ENCODE results near the gene ARID5B.

The ARID5B gene

DNA sequence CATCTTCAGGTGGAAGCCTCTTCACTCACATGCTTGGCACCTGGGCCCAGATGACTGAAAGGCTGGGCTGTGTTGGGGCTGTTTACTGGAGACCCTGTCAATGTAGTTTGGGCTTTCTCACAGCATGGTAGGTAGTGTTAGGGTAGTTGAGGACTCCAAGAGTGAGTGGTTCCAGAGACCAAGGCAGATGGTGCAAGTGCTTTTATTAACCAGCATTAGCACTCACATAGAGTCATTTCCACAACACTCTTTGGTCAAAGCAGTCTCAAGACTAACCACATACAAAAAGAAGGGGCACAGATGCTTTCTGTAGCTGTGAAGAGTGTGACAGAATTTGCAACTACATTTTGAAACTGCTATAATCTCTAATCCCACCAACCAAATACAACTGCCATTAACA lies 232.1 kb downstream of the ARID5B start:
- TF ChIP-seq ZBTB48 (tag by site-specific recombination; IDR thresholded peaks at IDR 0.05) (no peak), IKZF3 (tag by site-specific recombination; IDR thresholded peaks at IDR 0.05) (no peak), ZBTB21 (tag by site-specific recombination; IDR thresholded peaks at IDR 0.05) (no peak), ZNF621 (tag by site-specific recombination; IDR thresholded peaks at IDR 0.05) (no peak)
- TF ChIP-seq, protein P1, sequence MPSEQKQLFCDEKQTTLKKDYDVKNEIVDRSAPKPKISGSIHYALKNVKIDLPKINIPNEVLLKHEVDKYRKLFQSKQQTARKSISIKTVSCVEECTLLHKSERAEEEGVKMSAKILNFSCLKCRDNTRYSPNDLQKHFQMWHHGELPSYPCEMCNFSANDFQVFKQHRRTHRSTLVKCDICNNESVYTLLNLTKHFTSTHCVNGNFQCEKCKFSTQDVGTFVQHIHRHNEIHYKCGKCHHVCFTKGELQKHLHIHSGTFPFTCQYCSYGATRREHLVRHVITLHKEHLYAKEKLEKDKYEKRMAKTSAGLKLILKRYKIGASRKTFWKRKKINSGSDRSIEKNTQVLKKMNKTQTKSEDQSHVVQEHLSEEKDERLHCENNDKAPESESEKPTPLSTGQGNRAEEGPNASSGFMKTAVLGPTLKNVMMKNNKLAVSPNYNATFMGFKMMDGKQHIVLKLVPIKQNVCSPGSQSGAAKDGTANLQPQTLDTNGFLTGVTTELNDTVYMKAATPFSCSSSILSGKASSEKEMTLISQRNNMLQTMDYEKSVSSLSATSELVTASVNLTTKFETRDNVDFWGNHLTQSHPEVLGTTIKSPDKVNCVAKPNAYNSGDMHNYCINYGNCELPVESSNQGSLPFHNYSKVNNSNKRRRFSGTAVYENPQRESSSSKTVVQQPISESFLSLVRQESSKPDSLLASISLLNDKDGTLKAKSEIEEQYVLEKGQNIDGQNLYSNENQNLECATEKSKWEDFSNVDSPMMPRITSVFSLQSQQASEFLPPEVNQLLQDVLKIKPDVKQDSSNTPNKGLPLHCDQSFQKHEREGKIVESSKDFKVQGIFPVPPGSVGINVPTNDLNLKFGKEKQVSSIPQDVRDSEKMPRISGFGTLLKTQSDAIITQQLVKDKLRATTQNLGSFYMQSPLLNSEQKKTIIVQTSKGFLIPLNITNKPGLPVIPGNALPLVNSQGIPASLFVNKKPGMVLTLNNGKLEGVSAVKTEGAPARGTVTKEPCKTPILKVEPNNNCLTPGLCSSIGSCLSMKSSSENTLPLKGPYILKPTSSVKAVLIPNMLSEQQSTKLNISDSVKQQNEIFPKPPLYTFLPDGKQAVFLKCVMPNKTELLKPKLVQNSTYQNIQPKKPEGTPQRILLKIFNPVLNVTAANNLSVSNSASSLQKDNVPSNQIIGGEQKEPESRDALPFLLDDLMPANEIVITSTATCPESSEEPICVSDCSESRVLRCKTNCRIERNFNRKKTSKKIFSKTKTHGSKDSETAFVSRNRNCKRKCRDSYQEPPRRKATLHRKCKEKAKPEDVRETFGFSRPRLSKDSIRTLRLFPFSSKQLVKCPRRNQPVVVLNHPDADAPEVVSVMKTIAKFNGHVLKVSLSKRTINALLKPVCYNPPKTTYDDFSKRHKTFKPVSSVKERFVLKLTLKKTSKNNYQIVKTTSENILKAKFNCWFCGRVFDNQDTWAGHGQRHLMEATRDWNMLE (tag by site-specific recombination; conservative IDR thresholded peaks at IDR 0.05; ENCODE audit: low read depth) = no peak
- TF ChIP-seq, protein P2, sequence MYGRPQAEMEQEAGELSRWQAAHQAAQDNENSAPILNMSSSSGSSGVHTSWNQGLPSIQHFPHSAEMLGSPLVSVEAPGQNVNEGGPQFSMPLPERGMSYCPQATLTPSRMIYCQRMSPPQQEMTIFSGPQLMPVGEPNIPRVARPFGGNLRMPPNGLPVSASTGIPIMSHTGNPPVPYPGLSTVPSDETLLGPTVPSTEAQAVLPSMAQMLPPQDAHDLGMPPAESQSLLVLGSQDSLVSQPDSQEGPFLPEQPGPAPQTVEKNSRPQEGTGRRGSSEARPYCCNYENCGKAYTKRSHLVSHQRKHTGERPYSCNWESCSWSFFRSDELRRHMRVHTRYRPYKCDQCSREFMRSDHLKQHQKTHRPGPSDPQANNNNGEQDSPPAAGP (tag by site-specific recombination; IDR thresholded peaks at IDR 0.05) = no peak
- Histone ChIP-seq H3K9me3 (ENCODE audit: control insufficient read depth, insufficient read depth, low read depth, low read length) (no peaks in the 10 kb centered on the region), H3K4me3 (ENCODE audit: low read depth, low read length) (no peak overlapping the region), H3K27ac (ENCODE audit: extremely low read depth, low read depth, low read length) (no peak overlapping the region), H3K4me1 (ENCODE audit: control insufficient read depth, insufficient read depth, low read length) (no peaks in the 10 kb centered on the region), H3K36me3 (ENCODE audit: control insufficient read depth in 2 of 2, insufficient read depth in 1 of 2, low read length in 2 of 2) (no peaks in the 10 kb centered on the region)
- POLR2A ChIA-PET = no interaction called here
- CTCF ChIA-PET = no interaction called here

DNA sequence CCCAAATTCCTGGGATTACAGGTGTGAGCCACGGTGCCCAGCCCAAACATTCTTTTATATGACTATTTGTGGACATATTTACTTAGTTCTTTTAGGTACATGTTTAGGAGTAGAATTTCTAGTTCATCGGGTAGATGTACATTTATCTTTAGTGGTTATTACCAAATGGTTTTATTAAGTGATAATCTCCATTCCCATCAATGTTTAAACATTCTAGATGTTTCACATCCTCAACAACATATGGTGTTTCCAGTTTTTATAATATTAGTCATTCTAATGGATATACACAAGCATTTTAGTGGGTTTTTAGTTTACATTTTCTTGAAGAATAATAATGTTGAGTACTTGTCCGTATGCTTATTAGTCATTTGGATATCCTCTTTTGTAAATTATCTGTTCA lies 235.4 kb downstream of the ARID5B start:
- Histone ChIP-seq H3K9me3 (ENCODE audit: control insufficient read depth, insufficient read depth, low read depth, low read length) (no peaks in the 10 kb centered on the region), H3K4me1 (ENCODE audit: control insufficient read depth, insufficient read depth, low read length) (no peaks in the 10 kb centered on the region), H3K27ac (ENCODE audit: extremely low read depth, low read depth, low read length) (no peak overlapping the region), H3K4me3 (ENCODE audit: low read depth, low read length) (no peak overlapping the region), H3K36me3 (ENCODE audit: control insufficient read depth in 2 of 2, insufficient read depth in 1 of 2, low read length in 2 of 2) (no peaks in the 10 kb centered on the region)
- TF ChIP-seq, protein P3, sequence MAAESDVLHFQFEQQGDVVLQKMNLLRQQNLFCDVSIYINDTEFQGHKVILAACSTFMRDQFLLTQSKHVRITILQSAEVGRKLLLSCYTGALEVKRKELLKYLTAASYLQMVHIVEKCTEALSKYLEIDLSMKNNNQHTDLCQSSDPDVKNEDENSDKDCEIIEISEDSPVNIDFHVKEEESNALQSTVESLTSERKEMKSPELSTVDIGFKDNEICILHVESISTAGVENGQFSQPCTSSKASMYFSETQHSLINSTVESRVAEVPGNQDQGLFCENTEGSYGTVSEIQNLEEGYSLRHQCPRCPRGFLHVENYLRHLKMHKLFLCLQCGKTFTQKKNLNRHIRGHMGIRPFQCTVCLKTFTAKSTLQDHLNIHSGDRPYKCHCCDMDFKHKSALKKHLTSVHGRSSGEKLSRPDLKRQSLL (tag by site-specific recombination; IDR thresholded peaks at IDR 0.05) = no peak
- no peak for TF ChIP-seq EGR2 (tag by site-specific recombination; IDR thresholded peaks at IDR 0.05; ENCODE audit: low read depth)
- TF ChIP-seq, protein P4, sequence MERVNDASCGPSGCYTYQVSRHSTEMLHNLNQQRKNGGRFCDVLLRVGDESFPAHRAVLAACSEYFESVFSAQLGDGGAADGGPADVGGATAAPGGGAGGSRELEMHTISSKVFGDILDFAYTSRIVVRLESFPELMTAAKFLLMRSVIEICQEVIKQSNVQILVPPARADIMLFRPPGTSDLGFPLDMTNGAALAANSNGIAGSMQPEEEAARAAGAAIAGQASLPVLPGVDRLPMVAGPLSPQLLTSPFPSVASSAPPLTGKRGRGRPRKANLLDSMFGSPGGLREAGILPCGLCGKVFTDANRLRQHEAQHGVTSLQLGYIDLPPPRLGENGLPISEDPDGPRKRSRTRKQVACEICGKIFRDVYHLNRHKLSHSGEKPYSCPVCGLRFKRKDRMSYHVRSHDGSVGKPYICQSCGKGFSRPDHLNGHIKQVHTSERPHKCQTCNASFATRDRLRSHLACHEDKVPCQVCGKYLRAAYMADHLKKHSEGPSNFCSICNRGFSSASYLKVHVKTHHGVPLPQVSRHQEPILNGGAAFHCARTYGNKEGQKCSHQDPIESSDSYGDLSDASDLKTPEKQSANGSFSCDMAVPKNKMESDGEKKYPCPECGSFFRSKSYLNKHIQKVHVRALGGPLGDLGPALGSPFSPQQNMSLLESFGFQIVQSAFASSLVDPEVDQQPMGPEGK (tag by site-specific recombination; IDR thresholded peaks at IDR 0.05) = no peak
- TF ChIP-seq ZNF350 (tag by site-specific recombination; IDR thresholded peaks at IDR 0.05) = no peak
- TF ChIP-seq YY1 (tag by site-specific recombination; IDR thresholded peaks at IDR 0.05) = no peak
- no peak for TF ChIP-seq ZNF132 (tag by site-specific recombination; IDR thresholded peaks at IDR 0.05; ENCODE audit: borderline replicate concordance)
- TF ChIP-seq ZNF624 (tag by site-specific recombination; IDR thresholded peaks at IDR 0.05) = no peak
- TF ChIP-seq ZNF274 (IDR thresholded peaks at IDR 0.05; ENCODE audit: low read length) = no peak
- no peak for TF ChIP-seq ZNF274 (tag by site-specific recombination; IDR thresholded peaks at IDR 0.05; ENCODE audit: borderline replicate concordance)
- no peak for TF ChIP-seq BCL11A (tag by site-specific recombination; IDR thresholded peaks at IDR 0.05; ENCODE audit: low read depth)
- no peak for TF ChIP-seq ZFP37 (tag by site-specific recombination; IDR thresholded peaks at IDR 0.05)
- no peak for TF ChIP-seq ZNF561 (tag by site-specific recombination; IDR thresholded peaks at IDR 0.05; ENCODE audit: borderline replicate concordance)
- no peak for TF ChIP-seq ZNF404 (tag by site-specific recombination; IDR thresholded peaks at IDR 0.05)
- no peak for TF ChIP-seq ZXDB (tag by site-specific recombination; IDR thresholded peaks at IDR 0.05)
- TF ChIP-seq ZNF114 (tag by site-specific recombination; IDR thresholded peaks at IDR 0.05) = no peak
- ChIA-PET POLR2A (no interaction called here), CTCF (interaction anchor here (0.5 kb wide), 1 partner anchor 8 kb away, joined by 3 read pairs; no protein-coding TSS in a partner anchor)

Measured in HEK293 (cell line).